GM21381 (cell line): Measurements from ENCODE around the gene COL9A2.

ENCODE experiments used
- ATAC-seq: cut with Tn5 transposase; IDR thresholded peaks from one replicate; pipeline ENCODE4 v1.9.1; 2021; ENCODE audit warnings: mild to moderate bottlenecking, moderate library complexity; ENCODE audit not compliant: unreplicated experiment

The COL9A2 gene

GRCh38 chr1:40264354-40264781, 52.7 kb downstream of the COL9A2 start:
- ATAC-seq: no peak

- no peak for ATAC-seq
Observed at GRCh38 chr1:40258445-40258769, 58.7 kb downstream of the COL9A2 start.

- ATAC-seq: peak; percentile 89
Observed at GRCh38 chr1:40257688-40258444, 59.2 kb downstream of the COL9A2 start, which contains the start of gene ZMPSTE24. ZMPSTE24 (plus strand) TSS chr1:40258236; CDS start chr1:40258272, 36 bp downstream.

- ATAC-seq: peak; percentile 5
Observed at GRCh38 chr1:40257313-40257687, 59.8 kb downstream of the COL9A2 start.

GRCh38 chr1:40256401-40257084, 60.5 kb downstream of the COL9A2 start:
- ATAC-seq: no peak

- no peak for ATAC-seq
Observed at GRCh38 chr1:40255231-40255630, 61.9 kb downstream of the COL9A2 start.

GRCh38 chr1:40252601-40253000, 64.5 kb downstream of the COL9A2 start:
- no peak for ATAC-seq

- no peak for ATAC-seq
Observed at GRCh38 chr1:40251456-40251855, 65.6 kb downstream of the COL9A2 start.
